OCI-LY7 (cell line): ENCODE results near the gene DMD.

Experiments
- EZH2phosphoT487 ChIP-seq: fragments of 200-600 bp; sonication (generic); IDR thresholded peaks from 2 replicates; pipeline ENCODE4 v1.6.1; 2018; ENCODE audit warnings: low read depth, borderline replicate concordance, mild to moderate bottlenecking, mixed run types, antibody characterized with exemption, low read length, moderate library complexity, mixed read lengths
- TF ChIP-seq, protein P1 (sequence below): fragments of 200-600 bp; sonication (generic); conservative IDR thresholded peaks from 2 replicates; pipeline ENCODE4 v1.5.1; 2014; ENCODE audit warnings: mild to moderate bottlenecking, antibody characterized with exemption, low read length, moderate library complexity, mixed read lengths

DNA sequence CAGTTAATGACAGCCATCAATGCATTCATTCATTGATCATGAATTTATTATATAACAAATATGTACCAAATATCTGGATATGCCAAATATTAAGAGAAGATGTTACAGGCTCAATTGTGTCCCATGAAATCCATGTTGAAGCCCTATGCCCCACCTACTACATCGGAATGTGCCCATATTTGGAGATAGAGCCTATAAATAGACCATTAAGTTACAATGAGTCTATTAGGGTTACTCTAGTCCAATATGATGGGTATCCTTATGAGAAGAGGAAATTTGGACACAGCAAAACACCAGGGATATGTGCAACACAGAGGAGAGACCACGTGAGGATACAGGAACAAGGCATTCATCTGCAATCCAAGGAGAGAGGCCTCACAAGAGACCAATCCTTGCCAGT lies 634.5 kb downstream of the DMD start:
- TF ChIP-seq, protein P1, sequence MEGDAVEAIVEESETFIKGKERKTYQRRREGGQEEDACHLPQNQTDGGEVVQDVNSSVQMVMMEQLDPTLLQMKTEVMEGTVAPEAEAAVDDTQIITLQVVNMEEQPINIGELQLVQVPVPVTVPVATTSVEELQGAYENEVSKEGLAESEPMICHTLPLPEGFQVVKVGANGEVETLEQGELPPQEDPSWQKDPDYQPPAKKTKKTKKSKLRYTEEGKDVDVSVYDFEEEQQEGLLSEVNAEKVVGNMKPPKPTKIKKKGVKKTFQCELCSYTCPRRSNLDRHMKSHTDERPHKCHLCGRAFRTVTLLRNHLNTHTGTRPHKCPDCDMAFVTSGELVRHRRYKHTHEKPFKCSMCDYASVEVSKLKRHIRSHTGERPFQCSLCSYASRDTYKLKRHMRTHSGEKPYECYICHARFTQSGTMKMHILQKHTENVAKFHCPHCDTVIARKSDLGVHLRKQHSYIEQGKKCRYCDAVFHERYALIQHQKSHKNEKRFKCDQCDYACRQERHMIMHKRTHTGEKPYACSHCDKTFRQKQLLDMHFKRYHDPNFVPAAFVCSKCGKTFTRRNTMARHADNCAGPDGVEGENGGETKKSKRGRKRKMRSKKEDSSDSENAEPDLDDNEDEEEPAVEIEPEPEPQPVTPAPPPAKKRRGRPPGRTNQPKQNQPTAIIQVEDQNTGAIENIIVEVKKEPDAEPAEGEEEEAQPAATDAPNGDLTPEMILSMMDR, result no peak
- no peak for TF ChIP-seq EZH2phosphoT487
